ENCODE measurements around the gene ZNF678.

Gene ZNF678

GRCh38 chr1:227560393-227561173 lies 2.8 kb upstream of the ZNF678 start:
- H3K36me3 ChIP-seq (replicated peaks; ENCODE audit: low read depth, low read length) = no peaks in the 10 kb centered on the region
- H3K27ac ChIP-seq (ENCODE audit: low read length) = no peak overlapping the region
- H3K79me2 ChIP-seq (ENCODE audit: low read length) = peaks cover 17% of the 10 kb centered on the region
- H3K4me1 ChIP-seq (ENCODE audit: low read length) = peaks cover 9% of the 10 kb centered on the region
- H3K27me3 ChIP-seq (ENCODE audit: low read depth, low read length) = no peaks in the 10 kb centered on the region
- H2AFZ ChIP-seq (ENCODE audit: low read depth, low read length) = no peak overlapping the region
- no peaks in the 10 kb centered on the region for H3K9me3 ChIP-seq (ENCODE audit: insufficient read depth, low read length)
- no peak overlapping the region for H3K9ac ChIP-seq (ENCODE audit: low read length)
- no peak overlapping the region for H3K4me3 ChIP-seq (ENCODE audit: low read length)
- H4K20me1 ChIP-seq (ENCODE audit: insufficient read depth, low read length) = no peaks in the 10 kb centered on the region
- TF ChIP-seq EZH2phosphoT487 (IDR thresholded peaks at IDR 0.05; ENCODE audit: low read depth) (no peak), CTCF (IDR thresholded peaks at IDR 0.05; ENCODE audit: low read depth, low read length) (no peak)
- H3K4me2 ChIP-seq (ENCODE audit: low read length) = no peak overlapping the region

- Histone ChIP-seq H3K27ac (ENCODE audit: low read length) (no peak overlapping the region), H3K9ac (ENCODE audit: low read length) (no peak overlapping the region), H3K4me3 (ENCODE audit: low read length) (no peak overlapping the region), H3K9me3 (ENCODE audit: insufficient read depth, low read length) (no peaks in the 10 kb centered on the region), H3K36me3 (replicated peaks; ENCODE audit: low read depth, low read length) (peaks cover 5% of the 10 kb centered on the region), H3K27me3 (ENCODE audit: low read depth, low read length) (no peaks in the 10 kb centered on the region), H3K4me2 (ENCODE audit: low read length) (no peak overlapping the region), H3K4me1 (ENCODE audit: low read length) (peaks cover 9% of the 10 kb centered on the region), H2AFZ (ENCODE audit: low read depth, low read length) (no peak overlapping the region), H4K20me1 (ENCODE audit: insufficient read depth, low read length) (no peaks in the 10 kb centered on the region), H3K79me2 (ENCODE audit: low read length) (peaks cover 23% of the 10 kb centered on the region)
- TF ChIP-seq CTCF (IDR thresholded peaks at IDR 0.05; ENCODE audit: low read depth, low read length) (no peak), EZH2phosphoT487 (IDR thresholded peaks at IDR 0.05; ENCODE audit: low read depth) (no peak)
These were observed 2.0 kb upstream of the ZNF678 start for GRCh38 chr1:227561241-227561907.

GRCh38 chr1:227562037-227562436 lies 1.3 kb upstream of the ZNF678 start:
- H3K79me2 ChIP-seq (ENCODE audit: low read length) = peaks cover 24% of the 10 kb centered on the region
- peaks cover 12% of the 10 kb centered on the region for H3K36me3 ChIP-seq (replicated peaks; ENCODE audit: low read depth, low read length)
- H3K4me3 ChIP-seq (ENCODE audit: low read length) = no peak overlapping the region
- H3K27ac ChIP-seq (ENCODE audit: low read length) = no peak overlapping the region
- H3K4me2 ChIP-seq (ENCODE audit: low read length) = no peak overlapping the region
- H3K9ac ChIP-seq (ENCODE audit: low read length) = no peak overlapping the region
- TF ChIP-seq EZH2phosphoT487 (IDR thresholded peaks at IDR 0.05; ENCODE audit: low read depth) = no peak
- no peak for TF ChIP-seq CTCF (IDR thresholded peaks at IDR 0.05; ENCODE audit: low read depth, low read length)
- H3K4me1 ChIP-seq (ENCODE audit: low read length) = peaks cover 9% of the 10 kb centered on the region
- H4K20me1 ChIP-seq (ENCODE audit: insufficient read depth, low read length) = no peaks in the 10 kb centered on the region
- H3K9me3 ChIP-seq (ENCODE audit: insufficient read depth, low read length) = 0 out of 2 replicates have a peak, but pooled peaks cover 3% of the 10 kb centered on the region
- no peaks in the 10 kb centered on the region for H3K27me3 ChIP-seq (ENCODE audit: low read depth, low read length)
- H2AFZ ChIP-seq (ENCODE audit: low read depth, low read length) = no peak overlapping the region

GRCh38 chr1:227562933-227563323 lies 428 bp upstream of the ZNF678 start:
- peak overlapping the region; percentile 73; the same call in 1 of the 2 replicates for H3K27ac ChIP-seq (ENCODE audit: low read length)
- no peak for TF ChIP-seq CTCF (IDR thresholded peaks at IDR 0.05; ENCODE audit: low read depth, low read length)
- no peak for TF ChIP-seq EZH2phosphoT487 (IDR thresholded peaks at IDR 0.05; ENCODE audit: low read depth)
- no peaks in the 10 kb centered on the region for H3K27me3 ChIP-seq (ENCODE audit: low read depth, low read length)
- peak overlapping the region; percentile 84; the same call in 1 of the 2 replicates for H3K9ac ChIP-seq (ENCODE audit: low read length)
- H4K20me1 ChIP-seq (ENCODE audit: insufficient read depth, low read length) = no peaks in the 10 kb centered on the region
- peaks cover 9% of the 10 kb centered on the region for H3K4me1 ChIP-seq (ENCODE audit: low read length)
- H3K9me3 ChIP-seq (ENCODE audit: insufficient read depth, low read length) = 0 out of 2 replicates have a peak, but pooled peaks cover 3% of the 10 kb centered on the region
- peak overlapping the region; percentile 88 for H3K4me2 ChIP-seq (ENCODE audit: low read length)
- peak overlapping the region; percentile 81 for H3K4me3 ChIP-seq (ENCODE audit: low read length)
- H3K79me2 ChIP-seq (ENCODE audit: low read length) = peaks cover 30% of the 10 kb centered on the region
- H3K36me3 ChIP-seq (replicated peaks; ENCODE audit: low read depth, low read length) = peaks cover 18% of the 10 kb centered on the region
- H2AFZ ChIP-seq (ENCODE audit: low read depth, low read length) = peak overlapping the region; percentile 96

Measured in OCI-LY3 (cell line).